ENCODE results near the gene KCTD18.

DNA sequence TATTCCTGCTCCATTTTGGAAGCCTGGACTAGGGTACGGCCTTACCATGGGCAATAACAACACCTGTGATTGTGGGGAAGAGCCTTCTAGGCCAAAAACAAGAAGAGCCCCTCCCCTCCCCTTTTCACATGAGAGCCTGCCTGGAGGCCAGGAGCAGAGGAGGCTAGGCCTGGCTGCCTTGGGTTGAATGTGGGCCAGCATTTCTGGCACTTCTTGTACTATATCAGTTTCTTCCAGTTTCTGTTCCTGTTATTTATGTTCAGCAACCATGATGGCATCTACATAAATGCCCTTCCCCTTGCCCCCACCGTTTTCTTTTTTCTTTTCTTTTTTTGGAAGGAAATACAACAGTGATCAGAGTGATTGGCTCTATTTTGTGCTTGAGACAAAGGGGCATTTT is 58.4 kb downstream of the KCTD18 start:
- TF ChIP-seq, protein P1, sequence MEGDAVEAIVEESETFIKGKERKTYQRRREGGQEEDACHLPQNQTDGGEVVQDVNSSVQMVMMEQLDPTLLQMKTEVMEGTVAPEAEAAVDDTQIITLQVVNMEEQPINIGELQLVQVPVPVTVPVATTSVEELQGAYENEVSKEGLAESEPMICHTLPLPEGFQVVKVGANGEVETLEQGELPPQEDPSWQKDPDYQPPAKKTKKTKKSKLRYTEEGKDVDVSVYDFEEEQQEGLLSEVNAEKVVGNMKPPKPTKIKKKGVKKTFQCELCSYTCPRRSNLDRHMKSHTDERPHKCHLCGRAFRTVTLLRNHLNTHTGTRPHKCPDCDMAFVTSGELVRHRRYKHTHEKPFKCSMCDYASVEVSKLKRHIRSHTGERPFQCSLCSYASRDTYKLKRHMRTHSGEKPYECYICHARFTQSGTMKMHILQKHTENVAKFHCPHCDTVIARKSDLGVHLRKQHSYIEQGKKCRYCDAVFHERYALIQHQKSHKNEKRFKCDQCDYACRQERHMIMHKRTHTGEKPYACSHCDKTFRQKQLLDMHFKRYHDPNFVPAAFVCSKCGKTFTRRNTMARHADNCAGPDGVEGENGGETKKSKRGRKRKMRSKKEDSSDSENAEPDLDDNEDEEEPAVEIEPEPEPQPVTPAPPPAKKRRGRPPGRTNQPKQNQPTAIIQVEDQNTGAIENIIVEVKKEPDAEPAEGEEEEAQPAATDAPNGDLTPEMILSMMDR (IDR thresholded peaks at IDR 0.05), result no peak
- TF ChIP-seq EP300 (IDR thresholded peaks at IDR 0.05), result no peak
- TF ChIP-seq POLR2A (IDR thresholded peaks at IDR 0.05; ENCODE audit: low read depth), result no peak

All from esophagus muscularis mucosa (tissue), 4 donors.